MCF 10A (cell line): ENCODE data around the gene POLR1A. TPM values are rescaled to one million over a fixed set of nuclear protein-coding genes. Genes with fewer than 3 reads are reported as not detected.

Source experiments
- BruUV-seq: library from RNA; stranded (reverse); fragments of 400-500 nt; replicated peaks from 2 replicates; lab custom pipeline; 2021; lab: Mats Ljungman, UMichigan
- CTCF ChIA-PET: fragments of 300-600 bp; sonication (Branson Sonifier 250); formaldehyde crosslinking; extraction: SDS; loops from one replicate; lab custom pipeline; 2021; ENCODE audit warnings: antibody characterized with exemption, inconsistent platforms; lab: Yijun Ruan, JAX
- POLR2A ChIA-PET: fragments of 300-600, 350-650 bp; sonication (Branson Sonifier 250); formaldehyde crosslinking; extraction: SDS; loops from one replicate; lab custom pipeline; 2020; ENCODE audit warnings: antibody characterized with exemption, inconsistent platforms; lab: Yijun Ruan, JAX
- DNase-seq: peaks from one replicate; pipeline ENCODE4 v3.0.0-alpha.2; 2018; ENCODE audit not compliant: unreplicated experiment
- H3K27ac Mint-ChIP-seq: one replicate; pipeline ENCODE4 v1.8.0; 2022; ENCODE audit warnings: mild to moderate bottlenecking, low read depth, mixed read lengths; ENCODE audit not compliant: unreplicated experiment
- H3K27me3 Mint-ChIP-seq: one replicate; pipeline ENCODE4 v1.8.0; 2022; ENCODE audit warnings: mixed read lengths; ENCODE audit not compliant: insufficient read depth, unreplicated experiment
- H3K36me3 Mint-ChIP-seq: one replicate; pipeline ENCODE4 v1.8.0; 2022; ENCODE audit warnings: mild to moderate bottlenecking, moderate library complexity, mixed read lengths; ENCODE audit not compliant: insufficient read depth, unreplicated experiment
- H3K4me1 Mint-ChIP-seq: one replicate; pipeline ENCODE4 v1.8.0; 2022; ENCODE audit warnings: mixed read lengths; ENCODE audit not compliant: insufficient read depth, unreplicated experiment
- H3K4me3 Mint-ChIP-seq: one replicate; pipeline ENCODE4 v1.8.0; 2022; ENCODE audit warnings: mild to moderate bottlenecking, moderate library complexity, mixed read lengths; ENCODE audit not compliant: unreplicated experiment
- H3K9me3 Mint-ChIP-seq: one replicate; pipeline ENCODE4 v1.8.0; 2022; ENCODE audit warnings: mixed read lengths; ENCODE audit not compliant: unreplicated experiment
- intact Hi-C: fragments of 100-400 bp; cut with micrococcal nuclease; formaldehyde crosslinking; loops from 2 replicates; pipeline ENCODE4 v1.14.1; 2022
- total RNA-seq: library from RNA; stranded (reverse); gene quantifications from 2 replicates; pipeline ENCODE4 v1.2.3, GENCODE V29; 2022
- TF ChIP-seq, protein P1 (sequence below): fragments of 200-600 bp; IDR thresholded peaks from one replicate; pipeline ENCODE4 v1.8.0; 2022; ENCODE audit warnings: antibody characterized with exemption, mild to moderate bottlenecking; ENCODE audit not compliant: unreplicated experiment

Gene POLR1A
- total RNA-seq, 1 experiment from 2014 or later = 52.7 TPM

GRCh38 chr2:86017901-86018896 is 87.5 kb downstream of the POLR1A start:
- peak overlapping the region; percentile 63 for H3K27ac Mint-ChIP-seq

DNA sequence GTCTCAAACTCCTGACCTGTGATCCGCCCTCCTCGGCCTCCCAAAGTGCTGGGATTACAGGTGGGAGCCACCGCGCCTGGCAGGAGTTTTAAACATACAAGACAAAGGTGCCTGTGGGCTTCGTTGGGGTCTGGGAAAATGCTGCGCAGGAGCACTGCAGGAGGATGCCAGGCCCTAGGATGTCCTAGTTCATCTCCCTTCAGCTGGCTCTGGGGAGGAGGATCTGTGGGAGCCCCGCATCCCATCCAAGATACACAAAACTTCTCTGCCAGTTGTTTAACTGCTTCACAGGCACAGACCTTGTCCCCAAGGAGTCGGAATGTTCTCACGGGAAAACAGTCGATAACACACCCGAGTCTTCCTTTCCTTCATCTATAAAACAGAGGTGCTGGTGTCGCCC is 89.1 kb downstream of the POLR1A start:
- intact Hi-C loops = no loop called here
- BruUV-seq = no TSS peak
- H3K36me3 Mint-ChIP-seq = peaks cover 8% of the 10 kb centered on the region
- H3K4me3 Mint-ChIP-seq = no peak overlapping the region
- H3K27ac Mint-ChIP-seq = no peak overlapping the region
- peaks cover 15% of the 10 kb centered on the region for H3K4me1 Mint-ChIP-seq
- peaks cover 16% of the 10 kb centered on the region for H3K9me3 Mint-ChIP-seq
- ChIA-PET CTCF (interaction anchor here (0.9 kb wide), 1 partner anchor 127 kb away, joined by 3 read pairs; the partner anchor contains the start of gene ST3GAL5), POLR2A (interaction anchor here (0.9 kb wide), 1 partner anchor 67 kb away, joined by 4 read pairs; no protein-coding TSS in a partner anchor)
- H3K27me3 Mint-ChIP-seq = no peaks in the 10 kb centered on the region
- no peak for DNase-seq
- TF ChIP-seq, protein P1, sequence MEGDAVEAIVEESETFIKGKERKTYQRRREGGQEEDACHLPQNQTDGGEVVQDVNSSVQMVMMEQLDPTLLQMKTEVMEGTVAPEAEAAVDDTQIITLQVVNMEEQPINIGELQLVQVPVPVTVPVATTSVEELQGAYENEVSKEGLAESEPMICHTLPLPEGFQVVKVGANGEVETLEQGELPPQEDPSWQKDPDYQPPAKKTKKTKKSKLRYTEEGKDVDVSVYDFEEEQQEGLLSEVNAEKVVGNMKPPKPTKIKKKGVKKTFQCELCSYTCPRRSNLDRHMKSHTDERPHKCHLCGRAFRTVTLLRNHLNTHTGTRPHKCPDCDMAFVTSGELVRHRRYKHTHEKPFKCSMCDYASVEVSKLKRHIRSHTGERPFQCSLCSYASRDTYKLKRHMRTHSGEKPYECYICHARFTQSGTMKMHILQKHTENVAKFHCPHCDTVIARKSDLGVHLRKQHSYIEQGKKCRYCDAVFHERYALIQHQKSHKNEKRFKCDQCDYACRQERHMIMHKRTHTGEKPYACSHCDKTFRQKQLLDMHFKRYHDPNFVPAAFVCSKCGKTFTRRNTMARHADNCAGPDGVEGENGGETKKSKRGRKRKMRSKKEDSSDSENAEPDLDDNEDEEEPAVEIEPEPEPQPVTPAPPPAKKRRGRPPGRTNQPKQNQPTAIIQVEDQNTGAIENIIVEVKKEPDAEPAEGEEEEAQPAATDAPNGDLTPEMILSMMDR = no peak

More at GRCh38 chr2:86017901-86018896, 87.5 kb downstream of the POLR1A start:
- ChIA-PET POLR2A (interaction anchor here (0.7 kb wide), 1 partner anchor 16 kb away, joined by 3 read pairs; no protein-coding TSS in a partner anchor), CTCF (interaction anchor here (0.7 kb wide), 1 partner anchor 118 kb away, joined by 4 read pairs; no protein-coding TSS in a partner anchor)
- Mint-ChIP-seq H3K27me3 (no peaks in the 10 kb centered on the region), H3K36me3 (peaks cover 8% of the 10 kb centered on the region), H3K4me3 (no peak overlapping the region), H3K9me3 (peaks cover 16% of the 10 kb centered on the region), H3K4me1 (peaks cover 15% of the 10 kb centered on the region)
- DNase-seq = peak; percentile 83
- TF ChIP-seq, protein P1 = no peak
- intact Hi-C loops = no loop called here
- BruUV-seq = no TSS peak

GRCh38 chr2:86015699-86016098 is 90.0 kb downstream of the POLR1A start:
- H3K36me3 Mint-ChIP-seq = peaks cover 8% of the 10 kb centered on the region
- TF ChIP-seq, protein P1 = no peak
- no peak overlapping the region for H3K4me3 Mint-ChIP-seq
- CTCF ChIA-PET = no interaction called here
- no TSS peak for BruUV-seq
- no peak overlapping the region for H3K27ac Mint-ChIP-seq
- intact Hi-C loops = no loop called here
- no peak for DNase-seq
- H3K9me3 Mint-ChIP-seq = peaks cover 16% of the 10 kb centered on the region
- H3K27me3 Mint-ChIP-seq = no peaks in the 10 kb centered on the region
- POLR2A ChIA-PET = no interaction called here
- H3K4me1 Mint-ChIP-seq = peaks cover 15% of the 10 kb centered on the region

DNA sequence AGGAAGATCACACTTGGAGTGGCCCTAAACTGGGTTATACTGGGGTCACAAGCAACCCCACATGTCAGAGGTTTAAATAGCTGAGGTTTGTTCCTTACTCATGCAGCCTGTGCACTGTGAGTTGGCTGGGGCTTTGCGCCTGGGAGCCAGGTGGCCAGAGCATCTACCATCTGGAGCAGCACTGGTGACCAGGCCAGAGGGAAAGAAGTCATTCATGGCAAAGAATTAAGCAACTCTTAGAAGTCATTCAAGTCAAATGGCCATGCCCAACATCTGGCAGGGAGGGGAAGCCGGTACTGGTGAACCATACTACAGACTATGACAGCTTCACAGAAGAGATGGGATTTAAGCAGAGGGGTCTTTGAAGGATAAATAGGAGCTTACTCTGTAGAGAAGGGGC is 90.7 kb downstream of the POLR1A start:
- Mint-ChIP-seq H3K27me3 (no peaks in the 10 kb centered on the region), H3K36me3 (peaks cover 8% of the 10 kb centered on the region), H3K4me3 (no peak overlapping the region), H3K4me1 (peaks cover 15% of the 10 kb centered on the region), H3K27ac (no peak overlapping the region), H3K9me3 (peaks cover 16% of the 10 kb centered on the region)
- no TSS peak for BruUV-seq
- no peak for DNase-seq
- intact Hi-C loops = no loop called here
- CTCF ChIA-PET = interaction anchor here (0.5 kb wide), 1 partner anchor 103 kb away, joined by 4 read pairs; no protein-coding TSS in a partner anchor
- TF ChIP-seq, protein P1 = no peak
- POLR2A ChIA-PET = no interaction called here
